ENCODE measurements around the gene GGA1. TPM values are rescaled to one million over a fixed set of nuclear protein-coding genes. Genes with fewer than 3 reads are reported as not detected.

The GGA1 gene
- total RNA-seq, 2 donors from 2014 or later: 85.5 to 142 TPM

DNA sequence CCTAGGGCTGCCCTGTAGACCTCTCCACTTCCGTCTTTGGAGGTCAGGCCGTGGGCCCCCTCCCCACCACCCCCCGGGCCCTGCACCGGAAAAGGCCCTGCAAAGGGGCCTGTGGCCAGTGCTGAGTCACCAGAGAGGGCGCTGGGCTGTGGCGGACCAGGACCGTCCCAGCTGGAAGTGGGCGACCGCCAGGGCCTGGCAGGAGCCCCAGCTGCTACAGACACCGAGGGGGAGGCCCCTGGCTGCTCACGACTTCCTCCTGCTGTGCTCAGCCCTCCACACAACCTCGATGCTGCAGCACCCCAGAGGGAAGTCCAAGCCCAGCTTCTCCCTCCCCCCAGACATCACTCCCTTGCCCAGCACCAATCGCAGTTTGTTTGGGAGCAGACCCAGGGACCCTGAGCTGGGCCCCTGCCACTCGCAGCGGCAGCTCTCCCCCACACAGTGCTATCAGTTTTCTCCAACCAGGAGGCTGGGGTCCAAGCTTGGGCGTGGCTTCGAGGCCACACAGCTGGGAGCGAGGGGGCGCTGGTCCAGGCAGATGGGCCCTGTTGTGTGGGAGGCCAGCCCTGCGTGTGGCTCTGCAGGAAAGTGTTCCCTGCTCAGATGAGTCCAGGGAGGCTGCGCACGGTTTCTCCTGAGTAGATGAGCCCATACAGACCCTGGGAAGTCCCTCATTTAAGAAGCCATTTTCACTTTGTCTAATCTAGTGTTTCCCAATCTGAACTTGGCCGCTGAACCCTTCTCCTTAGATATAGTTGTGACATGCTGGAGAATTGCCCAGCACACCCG is 25.2 kb downstream of the GGA1 start:
- ATAC-seq: peak; percentile 76 to 82
- no peaks in the 10 kb centered on the region for H3K27me3 Mint-ChIP-seq
- peak overlapping the region; percentile 93 to 94 for H3K27ac Mint-ChIP-seq
- DNase-seq (ENCODE audit: low spot score): peak; percentile 91
- peaks cover 49 to 64% of the 10 kb centered on the region in 2 donors for H3K4me1 Mint-ChIP-seq (ENCODE audit: low read depth in 2 of 2)
- H3K4me3 Mint-ChIP-seq: peak overlapping the region; percentile 85
- H3K36me3 Mint-ChIP-seq: no peaks in the 10 kb centered on the region
- no peaks in the 10 kb centered on the region for H3K9me3 Mint-ChIP-seq

DNA sequence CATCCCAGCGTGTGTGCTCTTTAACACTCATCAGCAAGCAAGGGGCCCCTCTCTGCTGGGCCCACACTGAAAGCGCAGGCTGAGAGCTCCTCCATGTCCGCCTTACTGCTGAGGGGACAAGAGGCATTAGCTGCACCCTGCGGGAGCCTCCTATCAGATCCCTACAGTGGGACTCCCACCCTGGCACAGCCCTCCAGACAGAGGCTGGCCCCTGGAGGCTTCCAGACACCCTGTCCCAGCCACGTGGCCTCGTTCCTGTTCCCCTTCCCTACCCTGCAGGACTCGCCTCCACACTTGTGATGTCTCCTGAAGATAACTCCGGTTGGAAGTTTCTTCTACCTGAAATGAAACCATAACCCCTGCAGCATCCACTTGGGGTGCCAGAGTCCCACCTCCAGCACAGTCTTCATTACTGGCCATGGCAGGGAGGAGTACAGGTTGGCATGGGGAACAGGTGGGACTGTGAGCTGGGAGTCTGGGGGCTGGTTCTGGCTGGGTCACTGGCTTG is 25.8 kb downstream of the GGA1 start:
- no peaks in the 10 kb centered on the region for H3K27me3 Mint-ChIP-seq
- no peaks in the 10 kb centered on the region for H3K9me3 Mint-ChIP-seq
- DNase-seq (ENCODE audit: low spot score) (no peak), ATAC-seq (no peak)
- H3K4me1 Mint-ChIP-seq (ENCODE audit: low read depth in 2 of 2): peaks cover 50 to 59% of the 10 kb centered on the region in 2 donors
- peak overlapping the region; percentile 93 to 94 for H3K27ac Mint-ChIP-seq
- peak overlapping the region; percentile 85 for H3K4me3 Mint-ChIP-seq
- H3K36me3 Mint-ChIP-seq: no peaks in the 10 kb centered on the region

DNA sequence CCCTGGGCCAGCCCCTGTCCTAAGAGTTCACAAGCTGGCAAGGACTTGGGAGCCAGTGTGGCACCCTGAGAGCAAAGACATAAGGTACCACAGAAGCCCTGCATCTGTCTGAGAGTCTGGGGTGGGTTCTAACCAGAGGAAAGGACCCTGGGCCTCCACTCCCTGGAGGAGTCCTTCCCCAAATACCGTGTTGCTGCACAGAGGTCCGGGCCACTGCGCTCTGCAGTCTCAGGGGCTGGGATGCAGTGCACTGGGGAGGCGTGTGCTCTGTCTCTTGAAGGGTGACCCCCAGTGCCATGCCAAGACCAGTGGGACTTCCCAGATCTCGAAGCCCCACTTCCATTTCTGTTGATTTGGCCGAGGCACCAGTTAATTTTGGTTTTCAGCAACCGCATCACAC is 26.5 kb downstream of the GGA1 start:
- peaks cover 50 to 60% of the 10 kb centered on the region in 2 donors for H3K4me1 Mint-ChIP-seq (ENCODE audit: low read depth in 2 of 2)

DNA sequence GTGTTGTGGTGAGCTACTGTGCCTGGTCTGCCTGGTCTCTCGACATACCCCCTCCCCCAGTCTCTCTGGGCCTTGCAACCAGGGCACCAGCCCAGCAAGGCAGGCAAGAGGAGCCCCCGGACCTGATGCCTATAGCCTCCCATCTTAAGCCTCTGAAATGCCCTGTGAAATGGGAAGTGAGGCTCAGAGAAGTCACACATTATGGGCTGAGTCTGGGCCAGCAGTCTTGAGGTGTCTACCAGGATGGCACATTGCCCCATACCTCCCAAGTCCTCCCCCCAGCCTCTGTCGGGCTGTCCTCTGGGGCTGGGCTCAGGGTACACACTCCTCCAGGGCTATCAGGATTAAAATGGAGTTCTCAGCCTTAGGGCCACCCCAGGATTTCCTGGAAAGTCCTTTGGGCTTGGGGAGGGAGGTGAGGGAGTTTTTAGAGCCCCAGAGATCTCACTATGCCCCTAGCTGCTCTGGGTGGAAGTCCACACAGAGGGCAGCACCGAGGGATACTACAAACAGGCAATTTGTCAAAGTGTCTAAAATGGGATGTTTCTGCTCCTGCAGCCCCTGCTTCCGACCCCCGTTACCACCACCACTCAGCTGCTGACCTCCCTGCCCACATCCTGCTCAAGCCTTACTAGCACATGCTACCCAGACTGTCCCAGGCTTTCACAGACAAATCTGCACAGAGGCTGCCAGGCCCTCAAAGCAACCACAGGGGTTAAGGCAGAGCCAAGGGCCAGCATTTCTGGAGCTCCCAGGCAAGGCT is 27.7 kb downstream of the GGA1 start:
- peak; percentile 82 for DNase-seq (ENCODE audit: low spot score)
- no peaks in the 10 kb centered on the region for H3K36me3 Mint-ChIP-seq
- H3K27ac Mint-ChIP-seq: peak overlapping the region; percentile 93 to 94
- peak overlapping the region; percentile 68 for H3K4me3 Mint-ChIP-seq
- no peaks in the 10 kb centered on the region for H3K9me3 Mint-ChIP-seq
- peak; percentile 50 to 56 for ATAC-seq
- peaks cover 50 to 62% of the 10 kb centered on the region in 2 donors for H3K4me1 Mint-ChIP-seq (ENCODE audit: low read depth in 2 of 2)
- no peaks in the 10 kb centered on the region for H3K27me3 Mint-ChIP-seq

More for the DNA sequence above, 26.5 kb downstream of the GGA1 start:
- H3K4me3 Mint-ChIP-seq: peak overlapping the region; percentile 85
- ATAC-seq: no peak
- H3K9me3 Mint-ChIP-seq: no peaks in the 10 kb centered on the region
- no peaks in the 10 kb centered on the region for H3K36me3 Mint-ChIP-seq
- peak overlapping the region; percentile 93 to 94 for H3K27ac Mint-ChIP-seq
- no peaks in the 10 kb centered on the region for H3K27me3 Mint-ChIP-seq
- DNase-seq (ENCODE audit: low spot score): no peak

DNA sequence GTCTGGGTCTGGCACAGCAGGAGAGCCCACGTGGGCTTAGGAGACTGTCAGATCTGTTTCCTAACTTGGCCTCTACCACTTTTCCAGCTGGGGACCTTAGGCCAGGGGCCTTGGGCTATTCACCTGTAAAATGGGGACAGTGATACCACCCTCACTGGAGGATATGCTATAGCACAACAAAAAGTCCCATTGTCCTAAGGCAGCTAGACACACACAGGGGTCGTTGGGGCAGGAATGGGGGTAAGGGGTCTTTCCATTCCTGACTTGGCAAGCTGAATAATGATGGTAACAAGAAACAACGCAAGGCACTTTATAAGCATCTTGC is 28.3 kb downstream of the GGA1 start:
- Mint-ChIP-seq H3K9me3 (no peaks in the 10 kb centered on the region), H3K4me3 (peak overlapping the region; percentile 68), H3K4me1 (ENCODE audit: low read depth in 2 of 2) (peaks cover 45 to 58% of the 10 kb centered on the region in 2 donors), H3K36me3 (no peaks in the 10 kb centered on the region), H3K27me3 (no peaks in the 10 kb centered on the region), H3K27ac (peak overlapping the region; percentile 93 to 94)
- ATAC-seq (no peak), DNase-seq (ENCODE audit: low spot score) (no peak)

DNA sequence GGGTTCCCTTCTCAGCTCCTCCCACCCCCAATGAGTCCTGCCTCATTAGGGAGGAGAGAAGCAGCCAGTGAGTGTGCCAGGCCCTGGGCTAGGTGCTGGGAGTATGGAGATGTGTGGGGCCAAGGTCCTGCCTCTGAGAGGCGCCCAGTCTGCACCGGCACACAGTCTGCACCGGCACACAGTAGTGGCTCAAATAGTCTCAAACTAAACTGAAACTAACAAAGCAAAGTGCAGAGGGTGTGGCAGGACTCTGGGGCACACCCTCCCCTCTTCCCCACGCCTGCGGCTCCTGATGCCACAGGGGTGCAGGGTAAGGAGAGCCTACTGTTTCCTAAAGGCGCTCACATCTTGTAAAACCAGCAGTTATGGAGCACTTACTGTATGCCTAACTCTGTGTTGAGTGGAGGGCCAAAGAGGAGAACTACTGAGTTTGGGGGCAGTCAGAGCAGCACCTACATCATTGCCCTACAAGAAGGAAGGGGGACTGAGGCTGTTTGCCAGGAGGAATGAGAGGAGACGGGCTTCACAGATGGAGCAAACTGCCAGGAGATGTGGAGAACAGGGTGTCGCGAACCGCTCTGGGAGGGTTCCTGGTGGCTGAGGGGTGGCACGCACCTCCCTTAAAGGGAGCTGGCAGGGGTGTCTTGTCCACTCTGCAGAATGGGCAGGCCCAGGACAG is 29.9 kb downstream of the GGA1 start:
- peak overlapping the region; percentile 93 to 94 for H3K27ac Mint-ChIP-seq
- ATAC-seq (peak; percentile 13 to 48), DNase-seq (ENCODE audit: low spot score) (no peak)
- H3K36me3 Mint-ChIP-seq: peaks cover 3% of the 10 kb centered on the region
- no peaks in the 10 kb centered on the region for H3K9me3 Mint-ChIP-seq
- peak overlapping the region; percentile 100 for H3K4me3 Mint-ChIP-seq
- peaks cover 40 to 60% of the 10 kb centered on the region in 2 donors for H3K4me1 Mint-ChIP-seq (ENCODE audit: low read depth in 2 of 2)
- no peaks in the 10 kb centered on the region for H3K27me3 Mint-ChIP-seq

DNA sequence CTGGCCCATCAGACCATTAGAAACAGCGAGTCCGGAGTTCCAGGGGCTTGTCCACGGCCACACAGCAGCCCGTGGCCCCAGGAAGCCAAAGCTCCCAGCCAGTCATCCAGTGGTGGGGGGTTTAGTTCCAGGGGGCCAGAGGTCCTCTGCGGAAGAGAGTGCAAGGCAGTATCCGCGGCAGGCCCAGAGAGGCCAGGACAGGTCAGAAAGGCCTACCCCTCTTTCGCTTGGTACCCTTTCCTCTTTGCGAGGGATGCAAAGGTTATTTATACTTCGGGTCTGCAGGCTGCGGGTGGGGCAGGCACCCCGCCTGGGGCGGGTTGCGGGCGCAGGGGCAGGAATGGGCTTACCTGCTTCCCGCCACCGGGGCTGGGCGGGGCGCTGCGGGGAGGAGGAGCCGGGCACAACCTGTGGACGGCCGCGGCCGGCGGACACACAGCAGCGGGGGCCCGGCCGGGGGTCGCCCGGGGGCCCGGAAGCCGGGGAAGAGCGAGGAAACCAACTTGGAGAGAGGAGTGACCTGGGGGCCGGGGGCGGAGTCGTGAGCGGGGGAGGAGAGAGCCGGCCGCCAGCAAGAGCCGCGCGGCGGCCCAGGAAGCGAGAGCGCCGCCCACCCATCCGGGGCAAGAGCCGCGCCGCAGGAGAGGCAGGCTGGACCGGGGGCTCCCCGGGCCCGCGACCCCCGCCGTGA is 30.6 kb downstream of the GGA1 start, which contains the start of gene SH3BP1:
SH3BP1 (plus strand) TSS at position 600 of the 691 bp plus-strand sequence. CDS start 119 bp downstream, outside the sequence.
- Mint-ChIP-seq H3K27ac (peak within 1 kb of the TSS; percentile 94 to 95), H3K4me3 (peak within 1 kb of the TSS; percentile 100), H3K27me3 (no peaks in the 10 kb centered on the region), H3K4me1 (ENCODE audit: low read depth in 2 of 2) (peaks cover 39 to 59% of the 10 kb centered on the region in 2 donors), H3K36me3 (peaks cover 5% of the 10 kb centered on the region), H3K9me3 (no peaks in the 10 kb centered on the region)
- peak; percentile 85 for DNase-seq (ENCODE audit: low spot score)
- peak; percentile 66 to 77 for ATAC-seq

DNA sequence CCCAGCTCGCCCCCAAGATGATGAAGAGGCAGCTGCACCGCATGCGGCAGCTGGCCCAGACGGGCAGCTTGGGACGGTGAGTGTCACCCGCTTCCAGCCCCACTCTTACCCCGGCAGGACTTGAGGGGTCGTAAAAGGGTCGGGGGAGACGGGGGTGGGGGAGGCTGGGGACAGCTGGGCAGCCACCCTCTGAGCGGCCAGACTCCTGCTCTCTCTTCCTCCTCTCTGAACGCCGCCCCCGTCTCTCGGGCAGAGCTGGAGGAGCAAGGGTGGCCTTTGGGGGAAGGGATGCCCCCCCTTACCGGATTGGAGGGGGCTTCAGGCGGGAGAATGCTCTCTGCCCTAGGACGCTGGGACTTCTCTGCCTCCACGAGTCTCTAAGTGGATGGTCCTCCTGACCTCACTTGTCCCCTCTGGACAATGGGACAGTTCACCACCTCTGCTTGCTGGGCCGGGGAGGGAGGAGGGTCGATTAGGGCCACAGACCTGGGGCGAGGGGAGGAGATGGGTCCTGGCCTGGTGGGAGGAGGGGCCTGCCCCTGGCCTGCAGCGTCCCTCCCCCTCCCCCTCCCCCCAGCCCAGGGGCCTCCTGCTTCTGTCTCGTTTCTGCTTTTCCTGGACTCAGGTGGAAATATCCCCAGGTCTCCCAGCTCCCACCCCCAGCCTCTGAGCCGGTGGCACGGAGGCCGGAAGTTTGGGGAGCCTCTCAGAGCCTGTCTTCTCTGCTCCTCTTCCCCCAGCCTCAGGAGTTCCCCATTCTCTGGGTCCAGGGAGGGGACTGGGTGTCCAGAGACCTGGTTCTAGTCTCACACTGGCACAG is 31.3 kb downstream of the GGA1 start:
- DNase-seq (ENCODE audit: low spot score) (no peak), ATAC-seq (no peak)
- H3K27ac Mint-ChIP-seq: peak overlapping the region; percentile 89 to 95
- H3K4me3 Mint-ChIP-seq: peak overlapping the region; percentile 100
- H3K4me1 Mint-ChIP-seq (ENCODE audit: low read depth in 2 of 2): peaks cover 31 to 54% of the 10 kb centered on the region in 2 donors
- no peaks in the 10 kb centered on the region for H3K27me3 Mint-ChIP-seq
- no peaks in the 10 kb centered on the region for H3K9me3 Mint-ChIP-seq
- peaks cover 5% of the 10 kb centered on the region for H3K36me3 Mint-ChIP-seq

DNA sequence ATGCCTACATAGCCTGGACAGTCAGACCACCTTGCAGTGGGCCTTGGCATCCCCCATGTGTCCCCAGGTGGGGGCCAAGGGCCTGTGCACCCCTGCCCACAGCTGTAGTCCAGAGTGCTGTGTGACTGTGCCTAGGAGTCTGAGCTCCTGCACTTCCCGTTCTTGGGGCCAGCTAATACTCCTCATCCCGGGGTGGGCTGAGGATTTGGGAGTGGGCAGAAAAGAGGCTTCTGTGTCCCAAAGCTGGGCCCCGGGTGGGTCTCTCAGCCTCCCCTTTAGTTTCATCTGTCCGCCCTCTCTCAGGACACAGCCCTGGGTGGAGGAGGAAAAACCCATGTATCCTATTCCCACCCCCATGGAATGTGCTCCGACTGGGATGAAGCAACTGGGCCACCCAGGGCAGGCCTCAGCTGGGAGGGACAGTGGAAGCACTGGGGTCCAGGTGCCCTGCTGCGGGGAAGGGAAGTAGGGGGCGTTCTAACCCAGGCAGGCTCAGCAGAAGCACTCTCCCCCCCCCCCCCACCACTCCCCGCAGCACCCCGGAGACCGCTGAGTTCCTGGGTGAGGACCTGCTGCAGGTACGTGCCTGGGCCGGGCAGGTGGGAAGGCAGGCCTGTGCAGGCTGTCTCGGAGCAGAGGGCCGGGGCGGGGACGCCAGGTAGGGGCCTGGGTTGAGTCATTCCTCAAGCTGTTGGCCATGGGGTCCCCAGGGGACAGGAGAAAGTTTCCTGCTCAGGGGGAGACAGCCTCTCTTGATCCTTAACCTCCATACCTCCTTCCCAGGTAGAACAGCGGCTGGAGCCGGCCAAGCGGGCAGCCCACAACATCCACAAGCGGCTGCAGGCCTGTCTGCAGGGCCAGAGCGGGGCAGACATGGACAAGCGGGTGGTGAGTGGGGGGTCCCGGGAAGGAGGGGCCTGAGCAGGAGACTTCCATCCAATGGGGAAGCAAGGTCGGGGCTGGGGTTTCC is 32.2 kb downstream of the GGA1 start:
- peak overlapping the region; percentile 89 to 95 for H3K27ac Mint-ChIP-seq
- H3K36me3 Mint-ChIP-seq: peaks cover 5% of the 10 kb centered on the region
- H3K4me1 Mint-ChIP-seq (ENCODE audit: low read depth in 2 of 2): peaks cover 31 to 48% of the 10 kb centered on the region in 2 donors
- H3K9me3 Mint-ChIP-seq: no peaks in the 10 kb centered on the region
- ATAC-seq: no peak
- no peak for DNase-seq (ENCODE audit: low spot score)
- no peaks in the 10 kb centered on the region for H3K27me3 Mint-ChIP-seq
- H3K4me3 Mint-ChIP-seq: peak overlapping the region; percentile 100

DNA sequence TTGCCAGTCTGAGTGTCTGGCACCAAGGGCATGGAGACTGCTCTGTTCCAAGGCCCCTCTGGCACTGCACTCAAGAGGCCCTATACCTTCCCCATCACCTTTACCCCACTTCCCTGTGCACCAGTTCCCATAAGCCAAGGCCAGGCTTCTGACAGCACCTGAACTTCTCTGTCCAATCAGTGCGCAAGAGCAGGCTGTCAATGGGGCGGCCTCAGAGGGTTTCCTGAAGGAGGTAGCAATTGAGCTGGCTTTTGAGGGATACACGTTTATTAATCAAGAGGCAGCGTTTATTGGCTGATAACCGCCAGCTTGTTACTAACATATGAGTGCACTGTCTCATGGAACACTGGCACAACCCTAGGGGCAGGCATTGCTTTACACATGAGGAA is 32.9 kb downstream of the GGA1 start:
- Mint-ChIP-seq H3K27ac (peak overlapping the region; percentile 44 to 48), H3K4me1 (ENCODE audit: low read depth in 2 of 2) (peaks cover 28 to 42% of the 10 kb centered on the region in 2 donors)

DNA sequence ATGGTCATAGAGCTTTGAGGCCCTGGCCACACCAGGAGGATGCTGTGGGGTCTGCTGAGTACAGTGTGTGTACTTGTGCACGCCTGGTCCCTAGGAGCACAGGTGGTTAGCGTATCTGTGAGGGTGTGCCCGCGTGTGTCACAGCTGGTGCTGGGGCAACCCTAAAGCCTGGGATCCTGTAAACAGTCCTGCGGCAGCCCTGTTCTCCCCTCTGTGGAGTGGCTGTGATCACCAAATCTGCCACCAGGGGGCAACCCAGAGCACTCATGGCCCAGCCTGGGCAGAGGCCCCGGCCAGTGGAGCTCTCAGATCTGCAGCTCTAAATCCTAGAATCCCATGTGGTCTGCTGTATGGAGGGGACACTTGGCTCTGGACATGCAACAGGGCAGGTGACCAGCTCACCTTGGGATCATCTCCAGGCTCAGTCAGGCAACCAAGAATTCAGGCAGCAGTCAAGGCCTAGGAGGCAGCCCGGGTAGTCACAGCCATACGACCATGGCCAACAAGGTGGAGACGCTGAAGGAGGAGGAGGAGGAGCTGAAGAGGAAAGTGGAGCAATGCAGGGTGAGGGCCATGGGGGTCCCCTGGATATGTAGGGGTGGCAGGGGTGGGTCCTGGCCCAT is 34.7 kb downstream of the GGA1 start:
- H3K36me3 Mint-ChIP-seq: peaks cover 5% of the 10 kb centered on the region
- H3K9me3 Mint-ChIP-seq: no peaks in the 10 kb centered on the region

More for the DNA sequence above, 32.9 kb downstream of the GGA1 start:
- Mint-ChIP-seq H3K9me3 (no peaks in the 10 kb centered on the region), H3K36me3 (peaks cover 5% of the 10 kb centered on the region), H3K4me3 (peak overlapping the region; percentile 100), H3K27me3 (no peaks in the 10 kb centered on the region)
- ATAC-seq (no peak), DNase-seq (ENCODE audit: low spot score) (no peak)

More for the DNA sequence above, 34.7 kb downstream of the GGA1 start:
- H3K4me3 Mint-ChIP-seq: peak overlapping the region; percentile 58
- H3K27me3 Mint-ChIP-seq: no peaks in the 10 kb centered on the region
- H3K27ac Mint-ChIP-seq: peak overlapping the region; percentile 62 to 83
- ATAC-seq: peak; percentile 70 to 77
- DNase-seq (ENCODE audit: low spot score): peak; percentile 81
- H3K4me1 Mint-ChIP-seq (ENCODE audit: low read depth in 2 of 2): peaks cover 14 to 27% of the 10 kb centered on the region in 2 donors

All from natural killer cell treated with Interleukin-12 subunit alpha and Interleukin-12 subunit beta and Interleukin-15 and Interleukin-18, amount 100 ng/mL, for 72 hours (primary cell).